Liver (tissue), 9 donors: Measurements from ENCODE around the gene CKS2. TPM values are rescaled to one million over a fixed set of nuclear protein-coding genes. Genes with fewer than 3 reads are reported as not detected.

ENCODE experiments used
- DNase-seq: peaks from one replicate; pipeline ENCODE4 v3.0.0-alpha.2; 2017; ENCODE audit warnings: low spot score
- H3K27ac ChIP-seq, 2 donors: one replicate each; pipeline ENCODE4 v1.7.0; 2013; ENCODE audit warnings: inconsistent platforms in 2 of 2, low read length in 2 of 2, control low read depth in 1 of 2, low read depth in 1 of 2, mild to moderate bottlenecking in 1 of 2
- H3K27me3 ChIP-seq, 4 donors: one replicate each; pipeline versions ENCODE4 v1.6.1 to v1.7.0; 2013; ENCODE audit warnings: low read length in 3 of 4, inconsistent platforms in 1 of 4, mild to moderate bottlenecking in 1 of 4, moderate library complexity in 1 of 4; ENCODE audit not compliant: control insufficient read depth in 4 of 4, insufficient read depth in 4 of 4
- H3K36me3 ChIP-seq, 4 donors: one replicate each; pipeline versions ENCODE4 v1.6.1 to v1.7.0; 2013; ENCODE audit warnings: low read length in 3 of 4, mild to moderate bottlenecking in 3 of 4, low read depth in 1 of 4, moderate library complexity in 1 of 4; ENCODE audit not compliant: control insufficient read depth in 4 of 4, insufficient read depth in 3 of 4
- H3K4me1 ChIP-seq, 4 donors: one replicate each; pipeline versions ENCODE4 v1.6.1 to v1.7.0; 2013; ENCODE audit warnings: low read length in 3 of 4, mild to moderate bottlenecking in 3 of 4, moderate library complexity in 1 of 4; ENCODE audit not compliant: control insufficient read depth in 4 of 4, insufficient read depth in 4 of 4
- H3K4me3 ChIP-seq, 3 donors: one replicate each; pipeline versions ENCODE4 v1.6.1 to v1.7.0; 2013; ENCODE audit warnings: low read length in 3 of 3, control low read depth in 1 of 3, low read depth in 1 of 3, mild to moderate bottlenecking in 1 of 3
- H3K9ac ChIP-seq, 2 donors: one replicate each; pipeline ENCODE4 v1.7.0; 2013; ENCODE audit warnings: low read length in 2 of 2, mild to moderate bottlenecking in 2 of 2, moderate library complexity in 2 of 2, control low read depth in 1 of 2, low read depth in 1 of 2
- H3K9me3 ChIP-seq, 4 donors: one replicate each; pipeline versions ENCODE4 v1.6.1 to v1.7.0; 2013; ENCODE audit warnings: low read length in 3 of 4; ENCODE audit not compliant: control insufficient read depth in 4 of 4
- ATF3 ChIP-seq: IDR thresholded peaks from 2 replicates; pipeline ENCODE4 v1.6.1; 2016; ENCODE audit warnings: antibody characterized with exemption
- EGR1 ChIP-seq, 2 donors: IDR thresholded peaks; 2 replicates each; pipeline ENCODE4 v1.6.1; 2016 to 2018; ENCODE audit warnings: antibody characterized with exemption in 2 of 2, low read depth in 2 of 2
- FOXA1 ChIP-seq: IDR thresholded peaks from 2 replicates; pipeline ENCODE4 v1.6.1; 2016; ENCODE audit warnings: antibody characterized with exemption
- FOXA2 ChIP-seq: IDR thresholded peaks from 2 replicates; pipeline ENCODE4 v1.6.1; 2016; ENCODE audit warnings: antibody characterized with exemption
- GABPA ChIP-seq, 2 donors: IDR thresholded peaks in 1 of 2; conservative IDR thresholded peaks in 1 of 2; 2 replicates each; pipeline ENCODE4 v1.6.1; 2016; ENCODE audit warnings: antibody characterized with exemption in 2 of 2, mild to moderate bottlenecking in 1 of 2, moderate library complexity in 1 of 2
- HNF4A ChIP-seq, 2 donors: conservative IDR thresholded peaks; 2 replicates each; pipeline ENCODE4 v1.6.1; 2016; ENCODE audit warnings: antibody characterized with exemption in 2 of 2, mild to moderate bottlenecking in 2 of 2
- HNF4G ChIP-seq: IDR thresholded peaks from 2 replicates; pipeline ENCODE4 v1.6.1; 2016; ENCODE audit warnings: antibody characterized with exemption
- JUND ChIP-seq, 2 donors: IDR thresholded peaks; 2 replicates each; pipeline ENCODE4 v1.6.1; 2016; ENCODE audit warnings: antibody characterized with exemption in 2 of 2
- NR2F2 ChIP-seq: IDR thresholded peaks from 2 replicates; pipeline ENCODE4 v1.6.1; 2016; ENCODE audit warnings: antibody characterized with exemption
- RAD21 ChIP-seq, 2 donors: IDR thresholded peaks; 2 replicates each; pipeline ENCODE4 v1.6.1; 2016; ENCODE audit warnings: antibody characterized with exemption in 2 of 2, mild to moderate bottlenecking in 2 of 2
- RXRA ChIP-seq, 2 donors: IDR thresholded peaks; 2 replicates each; pipeline ENCODE4 v1.6.1; 2017 to 2018; ENCODE audit warnings: antibody characterized with exemption in 2 of 2, mild to moderate bottlenecking in 1 of 2
- SP1 ChIP-seq: IDR thresholded peaks from 2 replicates; pipeline ENCODE4 v1.6.1; 2018; ENCODE audit warnings: antibody characterized with exemption, mild to moderate bottlenecking
- TAF1 ChIP-seq: conservative IDR thresholded peaks from 2 replicates; pipeline ENCODE4 v1.6.1; 2016; ENCODE audit warnings: antibody characterized with exemption, mild to moderate bottlenecking
- YY1 ChIP-seq: IDR thresholded peaks from 2 replicates; pipeline ENCODE4 v1.6.1; 2016; ENCODE audit warnings: antibody characterized with exemption, mild to moderate bottlenecking
- WGBS: extraction: QIAGEN DNeasy Blood & Tissue Kit; methylation state at CpG from one replicate; pipeline ENCODE4 v1.1.7; 2013; 5-methylcytosine and 5-hydroxymethylcytosine counted together
- polyA plus RNA-seq, 2 donors: library from polyadenylated mRNA; stranded (reverse) in 1 of 2; unstranded in 1 of 2; fragments of 200-250 nt in 1 of 2; fragments of >200 nt in 1 of 2; fragmentation: Nextera tagmentation in 1 of 2; extraction: Ambion mirVana in 1 of 2; gene quantifications; one replicate each; pipeline versions ENCODE4 v1.2.1 to v1.2.3, GENCODE V29; 2013 to 2015
- total RNA-seq, 2 donors: library from RNA; depleted of rRNA; stranded (reverse); fragments of >200 nt; gene quantifications; one replicate each; pipeline ENCODE4 v1.2.3, GENCODE V29; 2014
- TF ChIP-seq, protein P1 (sequence below): IDR thresholded peaks from 2 replicates; pipeline ENCODE4 v1.6.1; 2016; ENCODE audit warnings: antibody characterized with exemption
- TF ChIP-seq, protein P2 (sequence below): fragments of 150-350 bp; IDR thresholded peaks from 2 replicates; pipeline ENCODE4 v1.5.1; 2017; ENCODE audit warnings: improper control_type of control experiment, low read depth, low read length; ENCODE audit not compliant: missing input control
- TF ChIP-seq, protein P3 (sequence below): IDR thresholded peaks from 2 replicates; pipeline ENCODE4 v1.6.1; 2016; ENCODE audit warnings: antibody characterized with exemption
- donor health status: healthy.
- donor health status: healthy.
- donor health status: healthy.
- donor health status: healthy.
- donor health status: healthy.

The CKS2 gene
- total and polyA plus RNA-seq, 4 donors, result 3.1 to 79.7 (median 17.7) TPM

DNA sequence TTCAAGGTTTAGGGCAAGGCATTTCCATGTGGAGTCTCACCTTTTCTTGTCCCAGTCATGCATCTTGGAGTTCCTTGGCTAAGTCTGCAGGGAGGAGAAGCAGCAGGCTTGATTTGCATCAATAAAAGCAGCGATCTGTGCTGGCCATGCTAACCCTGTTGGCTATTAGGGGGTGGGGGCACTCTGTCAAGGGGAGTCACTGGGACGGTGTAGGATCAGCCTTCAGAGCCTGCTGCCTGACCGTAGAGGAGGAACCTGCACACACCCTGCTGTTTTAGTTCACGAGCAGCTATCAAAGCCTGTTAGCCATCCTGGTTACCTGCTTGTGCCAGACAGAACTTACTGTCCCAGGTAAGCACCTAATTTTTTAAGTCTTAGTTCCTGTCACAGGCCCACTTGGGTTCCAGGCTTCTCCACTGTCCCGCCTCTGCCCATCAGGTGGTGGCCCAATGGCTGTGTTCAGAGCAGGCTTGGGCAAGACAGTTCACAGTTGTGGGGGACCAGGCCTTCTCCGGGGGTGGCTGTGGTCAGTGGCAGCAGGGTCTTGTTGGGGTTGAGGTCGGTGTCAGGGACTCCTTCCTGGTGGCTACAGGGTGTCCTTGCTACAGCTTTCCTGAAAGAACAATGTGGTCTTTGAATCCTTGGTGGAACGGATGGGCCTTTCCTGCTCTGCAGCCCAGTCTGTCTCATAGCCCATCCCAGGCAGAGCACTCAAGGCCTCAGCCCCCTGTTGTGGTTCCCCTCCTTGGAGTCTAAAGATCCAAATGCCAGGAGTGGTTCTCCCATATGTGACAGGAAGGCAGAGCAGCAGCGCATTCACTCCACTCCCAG lies 51.0 kb downstream of the CKS2 start:
- Histone ChIP-seq H3K4me1 (peaks cover 4 to 9% (median 7%) of the 10 kb centered on the region in 4 donors), H3K9me3 (no peaks in the 10 kb centered on the region), H3K9ac (no peak overlapping the region), H3K4me3 (no peak overlapping the region), H3K27me3 (no peaks in the 10 kb centered on the region), H3K36me3 (peaks cover 6 to 31% (median 19%) of the 10 kb centered on the region in 4 donors), H3K27ac (no peak overlapping the region)
- TF ChIP-seq, protein P1, sequence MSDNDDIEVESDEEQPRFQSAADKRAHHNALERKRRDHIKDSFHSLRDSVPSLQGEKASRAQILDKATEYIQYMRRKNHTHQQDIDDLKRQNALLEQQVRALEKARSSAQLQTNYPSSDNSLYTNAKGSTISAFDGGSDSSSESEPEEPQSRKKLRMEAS, result no peak
- TF ChIP-seq, protein P2, sequence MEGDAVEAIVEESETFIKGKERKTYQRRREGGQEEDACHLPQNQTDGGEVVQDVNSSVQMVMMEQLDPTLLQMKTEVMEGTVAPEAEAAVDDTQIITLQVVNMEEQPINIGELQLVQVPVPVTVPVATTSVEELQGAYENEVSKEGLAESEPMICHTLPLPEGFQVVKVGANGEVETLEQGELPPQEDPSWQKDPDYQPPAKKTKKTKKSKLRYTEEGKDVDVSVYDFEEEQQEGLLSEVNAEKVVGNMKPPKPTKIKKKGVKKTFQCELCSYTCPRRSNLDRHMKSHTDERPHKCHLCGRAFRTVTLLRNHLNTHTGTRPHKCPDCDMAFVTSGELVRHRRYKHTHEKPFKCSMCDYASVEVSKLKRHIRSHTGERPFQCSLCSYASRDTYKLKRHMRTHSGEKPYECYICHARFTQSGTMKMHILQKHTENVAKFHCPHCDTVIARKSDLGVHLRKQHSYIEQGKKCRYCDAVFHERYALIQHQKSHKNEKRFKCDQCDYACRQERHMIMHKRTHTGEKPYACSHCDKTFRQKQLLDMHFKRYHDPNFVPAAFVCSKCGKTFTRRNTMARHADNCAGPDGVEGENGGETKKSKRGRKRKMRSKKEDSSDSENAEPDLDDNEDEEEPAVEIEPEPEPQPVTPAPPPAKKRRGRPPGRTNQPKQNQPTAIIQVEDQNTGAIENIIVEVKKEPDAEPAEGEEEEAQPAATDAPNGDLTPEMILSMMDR, result no peak
- TF ChIP-seq HNF4G (no peak), RAD21 (IDR thresholded peaks at IDR 0.05) (no peak), GABPA (IDR thresholded peaks at IDR 0.05 in 1 of 2, conservative IDR thresholded peaks at IDR 0.05 in 1 of 2) (no peak), FOXA1 (no peak), RXRA (IDR thresholded peaks at IDR 0.05) (no peak), TAF1 (no peak), HNF4A (conservative IDR thresholded peaks at IDR 0.05) (no peak)
- TF ChIP-seq, protein P3, sequence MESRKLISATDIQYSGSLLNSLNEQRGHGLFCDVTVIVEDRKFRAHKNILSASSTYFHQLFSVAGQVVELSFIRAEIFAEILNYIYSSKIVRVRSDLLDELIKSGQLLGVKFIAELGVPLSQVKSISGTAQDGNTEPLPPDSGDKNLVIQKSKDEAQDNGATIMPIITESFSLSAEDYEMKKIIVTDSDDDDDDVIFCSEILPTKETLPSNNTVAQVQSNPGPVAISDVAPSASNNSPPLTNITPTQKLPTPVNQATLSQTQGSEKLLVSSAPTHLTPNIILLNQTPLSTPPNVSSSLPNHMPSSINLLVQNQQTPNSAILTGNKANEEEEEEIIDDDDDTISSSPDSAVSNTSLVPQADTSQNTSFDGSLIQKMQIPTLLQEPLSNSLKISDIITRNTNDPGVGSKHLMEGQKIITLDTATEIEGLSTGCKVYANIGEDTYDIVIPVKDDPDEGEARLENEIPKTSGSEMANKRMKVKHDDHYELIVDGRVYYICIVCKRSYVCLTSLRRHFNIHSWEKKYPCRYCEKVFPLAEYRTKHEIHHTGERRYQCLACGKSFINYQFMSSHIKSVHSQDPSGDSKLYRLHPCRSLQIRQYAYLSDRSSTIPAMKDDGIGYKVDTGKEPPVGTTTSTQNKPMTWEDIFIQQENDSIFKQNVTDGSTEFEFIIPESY, result no peak
- 91% methylated on average over 9 of the region's 9 CpGs for WGBS
- no peak for DNase-seq

DNA sequence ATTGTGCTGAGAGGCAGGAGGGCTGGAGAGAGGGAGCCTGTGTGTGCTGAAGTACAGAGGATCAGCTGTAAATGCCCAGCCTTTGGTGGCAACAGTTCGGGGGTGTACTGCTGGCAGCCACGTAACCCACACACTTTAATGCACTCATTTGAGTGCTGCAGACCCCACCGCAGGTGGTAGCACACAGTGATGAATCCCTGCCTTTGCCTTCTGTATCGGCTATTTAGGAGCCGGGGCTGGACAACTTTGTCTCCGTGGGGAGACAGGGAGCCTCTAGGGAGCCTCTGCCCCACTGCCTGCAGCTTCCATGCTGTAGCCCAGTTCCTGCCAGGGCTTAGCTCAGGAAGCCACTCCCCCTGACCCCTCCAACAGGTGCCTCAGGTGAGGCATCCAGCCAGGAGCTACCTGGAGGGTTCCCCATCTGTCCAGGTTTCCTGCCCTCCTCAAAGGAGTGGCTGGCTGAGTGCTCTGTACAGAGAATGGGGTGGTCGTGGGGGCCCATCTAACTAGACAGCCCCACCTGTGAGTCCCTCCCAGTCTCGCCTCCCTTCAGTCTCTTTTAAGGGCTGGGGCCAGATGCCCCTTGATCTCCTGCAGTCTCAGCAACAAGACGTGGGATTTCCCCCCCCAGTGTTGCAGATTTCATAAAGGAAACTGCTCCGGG lies 51.8 kb downstream of the CKS2 start:
- no peak for DNase-seq
- Histone ChIP-seq H3K4me1 (peaks cover 0 to 5% (median under 1%) of the 10 kb centered on the region in 4 donors), H3K9me3 (no peaks in the 10 kb centered on the region), H3K36me3 (peaks cover 6 to 31% (median 16%) of the 10 kb centered on the region in 4 donors), H3K27me3 (no peaks in the 10 kb centered on the region), H3K9ac (no peak overlapping the region), H3K27ac (no peak overlapping the region), H3K4me3 (no peak overlapping the region)
- 94% methylated on average over 10 of the region's 10 CpGs for WGBS
- TF ChIP-seq RAD21 (IDR thresholded peaks at IDR 0.05) (no peak), RXRA (IDR thresholded peaks at IDR 0.05) (no peak), FOXA2 (no peak), SP1 (no peak), YY1 (no peak), NR2F2 (no peak), ATF3 (no peak), TAF1 (no peak), GABPA (IDR thresholded peaks at IDR 0.05 in 1 of 2, conservative IDR thresholded peaks at IDR 0.05 in 1 of 2) (no peak), FOXA1 (no peak), HNF4G (no peak), EGR1 (IDR thresholded peaks at IDR 0.05; ENCODE audit: low read depth in 2 of 2) (no peak), JUND (IDR thresholded peaks at IDR 0.05) (no peak), HNF4A (conservative IDR thresholded peaks at IDR 0.05) (no peak)
- TF ChIP-seq, protein P2, result no peak
- TF ChIP-seq, protein P3, result no peak
- TF ChIP-seq, protein P1, result no peak
